Nephron progenitor cell (in vitro differentiated cells): ENCODE data around the gene TIAM2.
A peak's percentile ranks its signal among the peaks of the same experiment; 100 is the strongest.
"Not testable (repeated sequence)": the region's sequence is repeated elsewhere in the genome, so short reads cannot be mapped to it uniquely, and the experiment has no call there.

ENCODE experiments used
- DNase-seq: peaks from one replicate; pipeline ENCODE4 v3.0.0; 2021
- H3K27ac Mint-ChIP-seq: 2 replicates; pipeline ENCODE4 v1.8.0; 2021; ENCODE audit warnings: mild to moderate bottlenecking, moderate library complexity, mixed read lengths
- H3K27me3 Mint-ChIP-seq: 2 replicates; pipeline ENCODE4 v1.8.0; 2021; ENCODE audit warnings: mild to moderate bottlenecking, low read depth, mixed read lengths; ENCODE audit not compliant: poor library complexity
- H3K36me3 Mint-ChIP-seq: 2 replicates; pipeline ENCODE4 v1.8.0; 2021; ENCODE audit warnings: low read depth, mixed read lengths
- H3K4me1 Mint-ChIP-seq: 2 replicates; pipeline ENCODE4 v1.8.0; 2021; ENCODE audit warnings: mixed read lengths
- H3K4me3 Mint-ChIP-seq: 2 replicates; pipeline ENCODE4 v1.8.0; 2021; ENCODE audit warnings: mild to moderate bottlenecking, moderate library complexity, mixed read lengths
- H3K9me3 Mint-ChIP-seq: 2 replicates; pipeline ENCODE4 v1.8.0; 2021; ENCODE audit warnings: mild to moderate bottlenecking, moderate library complexity, mixed read lengths
- TF ChIP-seq, protein P1 (sequence below): fragments of 200-600 bp; sonication (generic); IDR thresholded peaks from 2 replicates; pipeline ENCODE4 v1.5.0; 2021; ENCODE audit warnings: antibody characterized with exemption

Gene TIAM2

DNA sequence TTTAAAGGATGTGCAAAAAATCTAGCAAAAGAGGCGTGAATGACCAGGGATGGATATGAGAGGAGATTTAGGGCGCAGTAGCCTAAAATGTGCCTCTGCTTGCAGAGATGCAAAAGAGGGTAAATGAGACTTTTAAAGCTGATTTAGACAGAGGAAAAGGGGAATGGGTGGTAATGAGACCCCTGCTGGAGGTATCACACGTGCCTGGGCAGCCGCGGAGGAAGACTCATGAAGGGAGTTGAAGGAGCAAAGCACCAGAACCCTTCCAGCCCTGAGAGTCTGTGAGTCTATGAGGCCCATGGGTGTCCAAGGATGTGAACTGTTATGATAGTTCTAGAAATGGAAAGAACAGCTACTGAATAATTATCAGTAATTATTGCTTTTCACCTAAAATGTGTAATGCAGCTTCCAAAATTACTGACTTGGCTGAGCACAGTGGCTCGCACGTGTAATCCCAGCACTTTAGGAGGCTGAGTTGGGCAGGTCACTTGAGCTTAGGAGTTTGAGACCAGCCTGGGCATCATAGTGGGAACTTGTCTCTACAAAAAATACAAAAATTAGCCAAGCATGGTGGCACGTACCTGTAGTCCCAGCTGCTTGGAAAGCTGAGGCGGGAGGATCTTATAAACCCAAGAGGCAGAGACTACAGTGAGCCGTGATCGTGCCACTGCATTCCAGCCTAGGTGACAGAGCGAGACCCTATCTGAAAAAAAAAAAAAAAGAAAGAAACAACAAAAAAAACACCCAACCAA, 38.2 kb upstream of the TIAM2 start:
- Mint-ChIP-seq H3K9me3 (no peaks in the 10 kb centered on the region), H3K27me3 (peaks cover 7% of the 10 kb centered on the region), H3K4me1 (peaks cover 33% of the 10 kb centered on the region), H3K4me3 (no peak overlapping the region), H3K36me3 (peaks cover 29% of the 10 kb centered on the region), H3K27ac (no peak overlapping the region)
- TF ChIP-seq, protein P1, sequence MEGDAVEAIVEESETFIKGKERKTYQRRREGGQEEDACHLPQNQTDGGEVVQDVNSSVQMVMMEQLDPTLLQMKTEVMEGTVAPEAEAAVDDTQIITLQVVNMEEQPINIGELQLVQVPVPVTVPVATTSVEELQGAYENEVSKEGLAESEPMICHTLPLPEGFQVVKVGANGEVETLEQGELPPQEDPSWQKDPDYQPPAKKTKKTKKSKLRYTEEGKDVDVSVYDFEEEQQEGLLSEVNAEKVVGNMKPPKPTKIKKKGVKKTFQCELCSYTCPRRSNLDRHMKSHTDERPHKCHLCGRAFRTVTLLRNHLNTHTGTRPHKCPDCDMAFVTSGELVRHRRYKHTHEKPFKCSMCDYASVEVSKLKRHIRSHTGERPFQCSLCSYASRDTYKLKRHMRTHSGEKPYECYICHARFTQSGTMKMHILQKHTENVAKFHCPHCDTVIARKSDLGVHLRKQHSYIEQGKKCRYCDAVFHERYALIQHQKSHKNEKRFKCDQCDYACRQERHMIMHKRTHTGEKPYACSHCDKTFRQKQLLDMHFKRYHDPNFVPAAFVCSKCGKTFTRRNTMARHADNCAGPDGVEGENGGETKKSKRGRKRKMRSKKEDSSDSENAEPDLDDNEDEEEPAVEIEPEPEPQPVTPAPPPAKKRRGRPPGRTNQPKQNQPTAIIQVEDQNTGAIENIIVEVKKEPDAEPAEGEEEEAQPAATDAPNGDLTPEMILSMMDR: no peak
- no peak for DNase-seq

DNA sequence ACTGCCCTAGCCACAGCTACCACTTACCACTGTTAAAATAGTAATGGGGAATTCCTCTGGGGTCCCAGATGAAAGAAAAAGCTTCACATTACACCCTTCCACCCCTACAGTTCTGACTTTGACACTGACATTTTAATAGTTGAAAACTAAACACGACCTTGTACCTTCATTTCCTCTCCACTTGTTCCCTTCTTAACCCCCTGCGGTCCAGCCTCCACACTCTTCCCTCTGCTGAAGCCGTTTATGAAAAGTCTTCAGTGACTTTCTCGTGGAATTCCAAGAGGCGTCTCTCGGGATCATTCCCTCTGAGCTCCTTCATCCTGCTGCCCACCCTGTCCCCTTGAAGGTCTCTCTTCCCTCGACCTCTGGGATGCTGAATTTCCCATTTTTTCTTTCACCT, 36.6 kb upstream of the TIAM2 start:
- Mint-ChIP-seq H3K27ac (peak overlapping the region; percentile 54), H3K4me3 (no peak overlapping the region), H3K9me3 (no peaks in the 10 kb centered on the region), H3K27me3 (peaks cover 4% of the 10 kb centered on the region), H3K4me1 (peaks cover 33% of the 10 kb centered on the region), H3K36me3 (peaks cover 26% of the 10 kb centered on the region)
- TF ChIP-seq, protein P1: no peak
- no peak for DNase-seq

DNA sequence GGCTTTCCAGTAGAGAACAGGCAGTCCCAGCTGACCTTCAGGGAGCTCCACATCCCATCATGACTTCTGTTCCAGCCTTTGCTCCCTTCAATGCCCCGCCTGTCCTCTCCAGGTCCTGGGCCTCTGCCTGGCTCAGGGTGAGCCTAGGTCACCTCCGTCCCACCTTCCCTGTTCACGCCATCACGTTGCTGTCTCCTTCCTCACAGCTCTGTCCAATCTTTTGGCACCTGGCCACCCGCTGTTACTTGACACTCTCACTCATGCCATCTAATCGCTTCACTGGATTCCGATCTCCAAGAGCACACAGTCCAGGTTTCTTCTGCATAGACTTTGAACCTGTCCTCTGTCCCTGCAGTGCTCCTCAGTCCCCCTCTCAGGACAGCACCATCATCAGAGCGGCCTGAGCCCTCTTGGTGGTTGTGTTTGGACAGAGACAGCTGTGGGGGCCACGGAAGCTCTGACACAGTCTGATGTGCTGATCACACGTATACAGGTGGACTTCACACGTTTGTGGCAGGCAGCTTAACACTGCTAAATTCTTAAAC, 34.7 kb upstream of the TIAM2 start:
- H3K9me3 Mint-ChIP-seq: no peaks in the 10 kb centered on the region
- no peak for DNase-seq
- H3K27ac Mint-ChIP-seq: peak overlapping the region; percentile 85
- TF ChIP-seq, protein P1: no peak
- H3K4me1 Mint-ChIP-seq: peaks cover 33% of the 10 kb centered on the region
- H3K36me3 Mint-ChIP-seq: peaks cover 28% of the 10 kb centered on the region
- H3K27me3 Mint-ChIP-seq: peaks cover 4% of the 10 kb centered on the region
- H3K4me3 Mint-ChIP-seq: no peak overlapping the region

DNA sequence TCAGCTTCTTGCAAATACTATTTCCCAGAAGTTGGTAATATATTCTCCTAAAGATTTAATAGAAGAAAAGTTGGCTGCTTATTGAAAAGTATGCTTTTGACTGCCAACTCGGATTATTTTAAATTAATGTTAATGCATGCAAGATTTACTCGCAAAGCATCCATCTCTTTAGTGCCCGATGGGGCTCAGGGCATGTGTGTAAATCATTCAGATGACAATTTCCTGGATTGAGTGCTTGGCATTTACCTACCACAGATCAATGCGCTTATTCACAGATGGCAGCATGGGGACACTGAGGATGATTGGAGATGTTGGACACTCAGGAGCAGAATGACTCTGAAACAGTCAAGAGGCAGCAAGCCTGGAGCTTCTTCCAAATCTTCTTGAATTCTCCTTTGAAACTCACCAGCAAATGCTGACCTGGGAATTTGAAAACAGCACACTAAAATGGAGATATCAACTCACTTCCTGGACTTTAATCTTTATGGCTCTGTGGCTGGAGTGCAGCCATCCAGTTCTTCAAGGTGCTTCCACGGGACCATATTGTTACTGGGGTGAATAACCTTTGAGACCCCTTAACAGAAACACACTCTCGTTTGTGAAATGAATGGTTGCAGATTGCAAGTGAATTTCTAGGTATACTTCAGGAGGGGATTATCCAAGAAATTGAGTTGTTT, 34.1 kb upstream of the TIAM2 start:
- TF ChIP-seq, protein P1: no peak
- Mint-ChIP-seq H3K36me3 (peaks cover 23% of the 10 kb centered on the region), H3K4me3 (no peak overlapping the region), H3K9me3 (no peaks in the 10 kb centered on the region), H3K4me1 (peaks cover 33% of the 10 kb centered on the region), H3K27me3 (peaks cover 4% of the 10 kb centered on the region), H3K27ac (peak overlapping the region; percentile 56)
- no peak for DNase-seq

DNA sequence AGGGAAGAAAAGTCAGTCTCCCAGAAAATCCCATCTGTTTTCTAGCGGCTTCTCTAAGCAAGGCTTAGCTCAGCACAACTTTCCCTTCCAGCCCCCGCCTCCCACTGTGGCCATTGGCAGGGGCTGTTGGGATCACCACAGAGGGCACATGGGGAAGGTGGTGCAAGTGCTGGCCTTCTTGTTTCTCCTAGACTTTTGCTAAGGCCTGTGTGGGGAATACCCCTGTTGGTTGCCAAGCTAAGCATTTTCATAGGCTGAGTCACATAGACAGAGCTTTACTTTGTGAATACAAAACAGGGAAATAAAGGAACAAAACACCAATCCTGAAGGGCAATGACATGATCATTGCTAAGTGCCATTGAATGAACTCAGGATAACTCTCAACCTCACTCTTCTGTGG, 32.4 kb upstream of the TIAM2 start:
- H3K27me3 Mint-ChIP-seq: peaks cover 4% of the 10 kb centered on the region
- no peak overlapping the region for H3K4me3 Mint-ChIP-seq
- TF ChIP-seq, protein P1: no peak
- H3K36me3 Mint-ChIP-seq: peaks cover 33% of the 10 kb centered on the region
- DNase-seq: no peak
- H3K9me3 Mint-ChIP-seq: peaks cover 8% of the 10 kb centered on the region
- no peak overlapping the region for H3K27ac Mint-ChIP-seq
- H3K4me1 Mint-ChIP-seq: peaks cover 26% of the 10 kb centered on the region

DNA sequence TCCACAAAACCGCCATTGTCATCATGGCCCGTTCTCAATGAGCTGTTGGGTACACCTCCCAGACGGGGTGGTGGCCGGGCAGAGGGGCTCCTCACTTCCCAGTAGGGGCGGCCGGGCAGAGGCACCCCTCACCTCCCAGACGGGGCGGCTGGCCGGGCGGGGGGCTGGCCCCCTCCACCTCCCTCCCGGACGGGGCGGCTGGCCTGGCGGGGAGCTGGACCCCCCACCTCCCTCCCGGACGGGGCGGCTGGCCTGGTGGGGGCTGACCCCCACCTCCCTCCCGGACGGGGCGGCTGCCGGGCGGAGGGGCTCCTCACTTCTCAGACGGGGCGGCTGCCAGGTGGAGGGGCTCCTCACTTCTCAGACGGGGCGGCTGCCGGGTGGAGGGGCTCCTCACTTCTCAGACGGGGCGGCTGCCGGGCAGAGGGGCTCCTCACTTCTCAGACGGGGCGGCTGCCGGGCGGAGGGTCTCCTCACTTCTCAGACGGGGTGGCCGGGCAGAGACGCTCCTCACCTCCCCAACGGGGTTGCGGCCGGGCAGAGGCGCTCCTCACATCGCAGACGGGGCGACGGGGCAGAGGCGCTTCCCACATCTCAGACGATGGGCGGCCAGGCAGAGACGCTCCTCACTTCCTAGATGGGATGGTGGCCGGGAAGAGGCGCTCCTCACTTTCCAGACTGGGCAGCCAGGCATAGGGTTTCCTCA, 28.9 kb upstream of the TIAM2 start:
- peaks cover 32% of the 10 kb centered on the region for H3K36me3 Mint-ChIP-seq
- H3K27me3 Mint-ChIP-seq, H3K4me3 Mint-ChIP-seq, H3K27ac Mint-ChIP-seq, DNase-seq, H3K4me1 Mint-ChIP-seq, H3K9me3 Mint-ChIP-seq: not testable (repeated sequence)
